Testis (tissue), 3 donors: ENCODE results near the gene ZNF93. TPM values are rescaled to one million over a fixed set of nuclear protein-coding genes. Genes with fewer than 3 reads are reported as not detected.

Experiments used
- DNase-seq: peaks from one replicate; pipeline ENCODE4 v3.0.0-alpha.2; 2019
- H3K27ac ChIP-seq, 2 donors: fragments of 200-600 bp; sonication (generic); one replicate each; pipeline ENCODE4 v1.5.1; 2019
- H3K27me3 ChIP-seq: fragments of 200-600 bp; sonication (generic); one replicate; pipeline ENCODE4 v1.5.1; 2019
- H3K36me3 ChIP-seq: fragments of 200-600 bp; sonication (generic); one replicate; pipeline ENCODE4 v1.5.1; 2017; ENCODE audit warnings: low read depth; ENCODE audit errors: missing control alignments
- H3K4me1 ChIP-seq: fragments of 200-600 bp; sonication (generic); one replicate; pipeline ENCODE4 v1.5.1; 2019
- H3K4me3 ChIP-seq, 2 donors: fragments of 200-600 bp; sonication (generic); one replicate each; pipeline ENCODE4 v1.5.1; 2017 to 2019
- H3K9me3 ChIP-seq: fragments of 200-600 bp; sonication (generic); one replicate; pipeline ENCODE4 v1.5.1; 2017
- CTCF ChIP-seq, 3 experiments: fragments of 450-650 bp in 2 of 3; fragments of 200-600 bp in 1 of 3; sonication (generic) in 1 of 3; IDR thresholded peaks; one replicate each; pipeline ENCODE4 v1.5.1; 2016 to 2019; ENCODE audit warnings: antibody characterized with exemption in 3 of 3, mild to moderate bottlenecking in 2 of 3, moderate library complexity in 1 of 3
- POLR2A ChIP-seq: fragments of 450-650 bp; IDR thresholded peaks from one replicate; pipeline ENCODE4 v1.6.1; 2017; ENCODE audit warnings: antibody characterized with exemption, mild to moderate bottlenecking, moderate library complexity
- WGBS, 2 donors: methylation state at CpG; one replicate each; pipeline ENCODE4 v1.1.5; 2018; 5-methylcytosine and 5-hydroxymethylcytosine counted together
- intact Hi-C: fragments of 100-400 bp; cut with DNase I; formaldehyde crosslinking; loops from one replicate; pipeline ENCODE4 v1.15.1; 2023; ENCODE audit warnings: low total_unique reads
- polyA plus RNA-seq: library from polyadenylated mRNA; stranded (reverse); fragments of 350-450 nt; fragmentation: Illumina TruSeq; extraction: RNeasy Lipid Tissue Mini Kit (QIAGEN cat#74804); gene quantifications from one replicate; pipeline ENCODE4 v1.2.3, GENCODE V29; 2014; ENCODE audit warnings: low read depth, low replicate concordance; ENCODE audit not compliant: insufficient read depth
- total RNA-seq, 2 donors: library from RNA; depleted of rRNA; stranded (reverse); fragments of >200 nt; gene quantifications; one replicate each; pipeline ENCODE4 v1.2.3, GENCODE V29; 2016

ZNF93 gene
- total and polyA plus RNA-seq, 3 donors from 2014 or later: 4.9 to 14.1 (median 10.7) TPM

- Histone ChIP-seq H3K4me3 (no peak overlapping the region), H3K27me3 (no peaks in the 10 kb centered on the region), H3K9me3 (no peaks in the 10 kb centered on the region), H3K36me3 (no peaks in the 10 kb centered on the region), H3K27ac (no peak overlapping the region), H3K4me1 (no peaks in the 10 kb centered on the region)
- intact Hi-C loops: no loop called here
- no peak for DNase-seq
- WGBS, 2 donors: 88 to 90% methylated on average over 4 of the region's 4 CpGs
- TF ChIP-seq CTCF (IDR thresholded peaks at IDR 0.05) (no peak), POLR2A (no peak)
Measured at GRCh38 chr19:19966862-19967261, 66.1 kb downstream of the ZNF93 start.

Other genes with a start within 250 kb of the ZNF93 start
- gene ATP13A1, start 237.3 kb upstream of the ZNF93 start, total RNA-seq: 100 to 1,000 TPM; 292 to 360 TPM
- 64.1 TPM for gene ATP13A1, start 237.3 kb upstream of the ZNF93 start, polyA plus RNA-seq
- gene ZNF101, start 232.1 kb upstream of the ZNF93 start, total RNA-seq: 10 to 100 TPM in 1 of 2 donors, 1 to 10 TPM in 1; 9.2 to 12.0 TPM
- gene ZNF101, start 232.1 kb upstream of the ZNF93 start, polyA plus RNA-seq: 15.6 TPM
- gene ZNF14, start 167.8 kb upstream of the ZNF93 start, total RNA-seq: 10 to 100 TPM; 10.7 to 12.1 TPM
- 3.0 TPM for gene ZNF14, start 167.8 kb upstream of the ZNF93 start, polyA plus RNA-seq
- 10 to 100 TPM; 28.9 to 39.4 TPM for gene ZNF506, start 79.2 kb upstream of the ZNF93 start, total RNA-seq
- gene ZNF506, start 79.2 kb upstream of the ZNF93 start, polyA plus RNA-seq: 12.5 TPM
- gene ZNF253, start 35.1 kb upstream of the ZNF93 start, total RNA-seq: 10 to 100 TPM; 10.2 to 15.3 TPM
- 4.1 TPM for gene ZNF253, start 35.1 kb upstream of the ZNF93 start, polyA plus RNA-seq
- 1 to 10 TPM; 5.1 to 5.4 TPM for gene ZNF682, start 138.6 kb downstream of the ZNF93 start, total RNA-seq
- gene ZNF682, start 138.6 kb downstream of the ZNF93 start, polyA plus RNA-seq: 4.1 TPM
- gene ZNF90, start 177.1 kb downstream of the ZNF93 start, total RNA-seq: 1 to 10 TPM; 3.9 to 9.2 TPM
- 2.2 TPM for gene ZNF90, start 177.1 kb downstream of the ZNF93 start, polyA plus RNA-seq